ENCODE results near the gene S100A8.
"Not testable (repeated sequence)": the region's sequence is repeated elsewhere in the genome, so short reads cannot be mapped to it uniquely, and the experiment has no call there.

The S100A8 gene

DNA sequence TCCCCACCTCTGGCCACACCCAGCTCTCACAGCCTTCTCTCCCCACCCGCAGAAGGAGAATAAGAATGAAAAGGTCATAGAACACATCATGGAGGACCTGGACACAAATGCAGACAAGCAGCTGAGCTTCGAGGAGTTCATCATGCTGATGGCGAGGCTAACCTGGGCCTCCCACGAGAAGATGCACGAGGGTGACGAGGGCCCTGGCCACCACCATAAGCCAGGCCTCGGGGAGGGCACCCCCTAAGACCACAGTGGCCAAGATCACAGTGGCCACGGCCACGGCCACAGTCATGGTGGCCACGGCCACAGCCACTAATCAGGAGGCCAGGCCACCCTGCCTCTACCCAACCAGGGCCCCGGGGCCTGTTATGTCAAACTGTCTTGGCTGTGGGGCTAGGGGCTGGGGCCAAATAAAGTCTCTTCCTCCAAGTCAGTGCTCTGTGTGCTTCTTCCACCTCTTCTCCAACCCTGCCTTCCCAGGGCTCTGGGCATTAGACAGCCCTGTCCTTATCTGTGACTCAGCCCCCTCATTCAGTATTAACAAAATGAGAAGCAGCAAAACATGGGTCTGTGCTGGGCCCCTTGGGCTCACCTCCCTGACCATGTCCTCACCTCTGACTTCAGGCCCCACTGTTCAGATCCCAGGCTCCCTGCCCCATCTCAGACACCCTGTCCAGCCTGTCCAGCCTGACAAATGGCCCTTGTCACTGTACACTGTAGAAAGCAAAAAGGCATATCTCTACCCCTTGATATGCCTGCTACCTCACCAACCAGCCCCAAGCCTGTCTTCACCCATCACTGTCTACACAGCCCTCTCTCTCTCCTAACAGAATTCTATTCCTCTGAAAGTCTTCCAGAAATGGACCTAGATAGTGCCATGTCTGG is 30.0 kb downstream of the S100A8 start:
- no peak for DNase-seq

DNA sequence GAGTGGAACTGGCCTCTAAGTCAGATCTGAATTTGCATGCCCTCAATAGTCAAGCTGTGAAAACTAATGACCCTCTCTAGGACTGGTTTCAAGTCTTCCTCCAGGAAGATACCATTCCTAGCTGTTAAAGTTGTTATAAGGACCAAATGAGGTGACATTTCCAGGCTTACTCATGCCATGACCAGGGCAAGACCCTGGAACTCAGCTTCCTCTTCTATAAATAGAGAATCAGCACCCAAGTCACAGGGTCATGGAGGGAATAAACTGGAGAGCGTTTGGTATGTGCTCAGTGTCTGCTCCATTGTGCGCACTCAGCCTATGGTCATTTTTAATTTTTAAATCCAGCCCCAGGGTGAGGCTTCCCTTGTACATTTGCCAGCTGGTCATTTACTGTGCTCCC is 30.7 kb downstream of the S100A8 start:
- no peak for DNase-seq

DNA sequence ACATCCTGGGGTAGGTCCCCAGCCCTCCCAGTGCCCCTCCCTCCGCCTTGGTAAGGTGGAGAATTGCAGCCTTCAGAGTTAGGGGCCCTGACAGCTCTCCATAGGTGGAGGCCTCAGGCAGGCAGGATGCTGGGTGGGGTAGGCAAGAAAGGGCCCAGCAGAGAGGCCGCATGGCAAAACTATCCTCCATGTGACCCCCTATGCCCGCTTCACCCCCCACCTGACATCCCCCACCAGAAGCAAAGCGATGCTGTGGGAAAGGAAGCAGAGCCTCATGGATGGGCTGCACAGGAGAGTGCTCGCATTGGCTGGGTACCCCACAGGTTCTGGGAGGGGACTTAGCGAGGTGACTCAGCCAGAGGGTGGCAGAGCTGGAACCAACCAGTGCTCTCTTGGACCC is 31.6 kb downstream of the S100A8 start:
- DNase-seq, result no peak

DNA sequence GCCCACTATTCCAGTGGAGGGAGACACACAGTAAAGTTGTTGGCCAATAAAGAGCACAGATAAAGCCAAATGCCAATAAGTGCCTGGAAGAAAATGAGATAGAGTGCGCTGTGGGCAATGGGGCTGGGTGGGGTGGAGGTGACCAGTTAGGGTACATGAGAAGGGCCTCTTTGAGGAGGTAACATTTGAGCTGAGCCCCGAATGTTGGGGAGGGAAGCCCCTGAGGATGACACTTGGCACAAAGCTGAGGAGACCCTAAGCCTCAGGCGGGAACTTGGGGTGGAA is 32.2 kb downstream of the S100A8 start:
- no peak for DNase-seq

DNA sequence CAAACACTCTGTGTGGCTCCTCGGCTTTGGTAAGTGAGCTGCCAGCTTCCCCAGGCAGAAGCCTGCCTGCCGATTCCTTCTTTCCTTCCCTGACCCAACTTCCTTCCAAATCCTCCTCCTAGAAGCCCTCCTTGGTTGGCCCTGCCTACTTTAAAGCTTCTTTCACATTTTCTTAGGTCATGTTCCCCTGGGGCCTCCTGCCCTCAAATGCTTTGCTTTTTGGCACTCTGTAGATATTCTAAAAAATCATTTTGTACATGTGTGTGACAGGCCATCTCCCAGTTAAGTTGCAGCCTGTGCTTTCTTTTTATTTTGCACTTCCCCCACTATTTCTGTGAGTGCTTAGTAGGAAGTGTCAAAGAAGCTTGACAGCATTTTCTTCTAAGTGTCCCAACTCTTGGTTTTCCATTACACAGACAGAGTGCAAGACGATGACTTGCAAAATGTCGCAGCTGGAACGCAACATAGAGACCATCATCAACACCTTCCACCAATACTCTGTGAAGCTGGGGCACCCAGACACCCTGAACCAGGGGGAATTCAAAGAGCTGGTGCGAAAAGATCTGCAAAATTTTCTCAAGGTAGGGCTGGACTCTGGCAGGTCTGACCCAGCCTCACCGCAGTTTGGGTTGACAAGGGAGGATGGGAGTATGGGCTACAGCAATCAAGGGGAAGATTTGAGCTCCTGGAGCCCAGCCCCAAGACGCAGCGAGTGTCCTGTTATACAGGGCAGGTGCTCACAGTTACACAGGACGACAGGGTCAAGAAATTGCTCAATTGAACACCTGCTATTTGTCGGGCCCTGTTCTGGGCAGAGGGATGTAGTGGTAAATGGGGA is 32.8 kb downstream of the S100A8 start, which contains the start of gene S100A9:
Gene S100A9, plus strand, starts transcription at position 2 of the 838 bp plus-strand sequence. Its CDS starts 430 bp downstream, at position 432.
- no peak for DNase-seq

DNA sequence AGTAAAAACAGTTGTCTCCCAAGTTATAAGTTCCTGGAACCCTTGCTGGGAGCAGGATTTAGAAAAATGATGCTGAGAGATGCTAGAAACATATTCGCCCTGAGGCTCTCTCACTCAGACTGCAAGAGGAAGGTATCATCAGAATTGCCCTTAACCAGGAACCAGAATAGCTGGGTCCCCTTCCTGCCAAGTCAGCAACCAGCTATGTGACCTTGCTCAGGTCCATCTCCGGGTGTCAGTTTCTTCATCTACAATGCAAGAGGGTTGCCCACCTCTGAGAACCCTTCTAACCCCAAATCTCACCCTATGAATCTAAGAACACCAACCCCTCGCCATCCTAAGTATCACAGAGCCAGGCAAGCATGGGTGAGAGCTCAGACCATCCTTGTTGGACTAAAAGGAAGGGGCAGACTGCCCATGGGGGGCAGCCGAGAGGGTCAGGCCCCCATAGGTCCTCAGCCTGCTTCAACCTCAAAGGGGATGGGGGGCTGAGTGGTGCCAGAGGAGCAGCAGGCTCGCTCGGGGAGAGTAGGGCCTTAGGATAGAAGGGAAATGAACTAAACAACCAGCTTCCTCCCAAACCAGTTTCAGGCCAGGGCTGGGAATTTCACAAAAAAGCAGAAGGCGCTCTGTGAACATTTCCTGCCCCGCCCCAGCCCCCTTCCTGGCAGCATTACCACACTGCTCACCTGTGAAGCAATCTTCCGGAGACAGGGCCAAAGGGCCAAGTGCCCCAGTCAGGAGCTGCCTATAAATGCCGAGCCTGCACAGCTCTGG is 33.6 kb downstream of the S100A8 start:
- peak; percentile 35 for DNase-seq

DNA sequence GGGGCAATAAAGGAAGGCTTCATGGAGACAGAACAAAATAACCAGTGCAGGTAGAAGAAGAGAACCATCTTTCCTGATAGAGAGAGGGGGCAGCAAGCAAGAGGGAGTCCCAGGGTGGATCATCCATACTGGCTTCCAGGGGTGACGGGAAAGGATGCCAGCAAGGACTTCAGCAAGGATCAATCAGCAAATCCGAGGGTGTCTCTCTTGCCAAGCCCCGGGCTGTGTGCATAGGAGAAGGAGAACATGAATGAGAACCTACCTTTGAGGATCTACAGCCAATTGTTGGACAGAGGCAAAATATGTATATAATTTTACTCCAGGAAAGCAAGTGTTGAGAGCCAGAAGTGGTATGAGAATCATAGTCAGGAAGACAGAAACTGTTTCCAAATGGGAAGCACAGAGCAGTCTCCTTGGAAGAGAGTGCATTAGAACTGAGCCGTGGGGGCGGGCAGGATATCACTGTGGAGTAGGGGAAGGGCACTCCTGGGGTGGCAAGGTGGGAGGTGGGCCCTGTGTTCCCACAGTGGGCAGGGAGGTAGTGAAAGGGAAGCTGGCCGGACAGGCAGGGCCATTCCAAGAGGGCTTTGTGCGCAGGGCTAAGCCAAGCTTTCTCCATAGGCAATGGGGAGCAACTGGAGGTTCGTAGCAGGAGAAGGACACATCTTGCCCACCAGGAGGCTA is 34.3 kb downstream of the S100A8 start:
- DNase-seq, result no peak

DNA sequence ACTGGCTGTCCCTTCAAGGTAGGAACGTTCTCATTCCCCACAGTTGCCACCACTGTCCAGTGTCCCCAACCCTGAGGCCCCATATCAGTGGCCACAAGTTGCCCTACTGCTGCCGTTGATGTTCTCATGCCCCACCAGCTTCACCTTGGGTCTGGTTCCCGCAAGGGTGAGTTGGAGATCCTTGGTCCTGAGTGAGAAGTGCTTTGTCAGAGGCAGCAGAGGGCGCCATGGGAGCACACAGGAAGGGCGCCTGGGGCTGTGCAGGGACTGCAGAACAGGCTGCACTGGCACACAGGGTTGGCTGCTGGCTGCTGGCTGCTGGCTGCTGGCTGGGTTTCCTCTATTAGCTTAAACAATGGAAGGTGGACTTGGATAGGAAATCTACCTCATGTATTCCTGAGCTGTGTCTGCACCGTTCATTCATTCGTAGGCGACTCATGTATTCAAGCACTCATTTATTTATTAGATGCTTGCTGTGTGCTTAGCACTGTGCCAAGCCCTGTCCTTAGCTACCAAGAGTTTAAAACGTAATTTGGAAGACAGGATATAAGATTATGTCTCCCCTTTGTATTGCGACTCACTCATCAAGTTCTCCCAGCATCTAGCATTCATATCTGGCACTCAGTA is 35.3 kb downstream of the S100A8 start:
- DNase-seq, result peak; percentile 42

DNA sequence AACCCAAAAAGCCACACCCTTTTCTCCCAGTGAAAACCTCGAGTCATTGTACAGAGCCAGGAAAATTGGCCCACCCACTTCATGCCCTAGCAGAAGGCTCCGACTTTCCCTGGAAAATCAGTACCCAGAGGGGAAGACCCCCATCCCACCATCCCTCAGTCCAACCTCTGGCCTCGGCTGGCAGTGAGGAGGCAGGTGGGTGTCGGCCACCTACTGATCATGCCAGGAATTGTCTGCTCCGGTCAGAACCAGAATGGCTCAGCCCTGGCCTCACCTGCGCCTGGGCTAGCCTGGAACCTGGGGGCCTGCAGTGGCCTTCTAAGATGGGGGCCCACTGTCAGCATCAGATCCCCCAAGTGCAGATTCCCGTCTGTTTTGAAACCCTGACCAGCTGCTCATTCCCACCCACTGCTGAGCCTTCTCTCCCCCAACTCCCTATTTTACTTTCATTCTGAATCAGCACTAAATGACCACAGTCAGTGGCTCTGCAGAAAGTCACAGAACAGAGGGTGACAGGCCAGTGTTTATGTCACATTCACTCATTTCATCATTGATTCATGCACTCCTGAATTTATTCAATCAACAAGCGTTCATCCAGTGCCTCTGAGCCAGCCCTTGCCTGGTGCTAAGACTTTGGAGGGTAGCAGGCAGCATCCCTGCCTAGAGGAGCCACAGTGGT is 36.2 kb downstream of the S100A8 start:
- DNase-seq, result no peak

DNA sequence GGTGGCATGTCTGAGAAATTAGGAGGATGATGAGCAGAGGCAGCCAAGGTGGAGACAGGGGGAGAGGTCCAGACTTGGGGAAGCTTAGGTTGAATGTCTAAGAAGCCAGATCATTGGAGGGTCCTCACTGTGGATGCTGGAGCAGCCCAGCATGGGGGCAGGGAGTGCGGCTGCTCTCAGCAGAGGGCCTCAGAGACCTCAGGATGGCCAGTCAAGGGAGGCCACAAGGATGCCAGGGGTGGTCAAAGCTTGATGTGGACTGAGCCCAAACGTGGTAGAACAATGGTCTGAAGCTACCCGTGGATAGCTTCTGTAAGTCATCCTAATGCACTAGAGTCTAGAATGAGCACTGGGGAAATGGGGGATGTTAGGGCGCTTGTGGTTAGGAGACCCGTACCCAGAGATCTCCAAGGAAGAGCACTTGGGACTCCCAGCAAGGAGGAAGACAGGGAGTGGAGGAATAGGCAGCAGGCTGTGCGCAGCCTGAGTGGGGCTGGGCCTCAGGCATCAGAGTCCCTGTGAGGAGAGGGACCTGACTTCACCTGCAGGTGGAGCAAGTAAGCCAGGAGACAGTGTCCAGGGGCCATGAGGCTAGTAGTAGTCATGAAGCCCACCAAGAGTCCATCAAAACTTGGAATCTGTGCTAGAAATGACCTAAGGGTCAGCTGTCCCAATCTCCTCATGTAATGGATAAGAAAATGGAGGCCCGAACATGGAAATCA is 37.5 kb downstream of the S100A8 start:
- DNase-seq, result no peak

DNA sequence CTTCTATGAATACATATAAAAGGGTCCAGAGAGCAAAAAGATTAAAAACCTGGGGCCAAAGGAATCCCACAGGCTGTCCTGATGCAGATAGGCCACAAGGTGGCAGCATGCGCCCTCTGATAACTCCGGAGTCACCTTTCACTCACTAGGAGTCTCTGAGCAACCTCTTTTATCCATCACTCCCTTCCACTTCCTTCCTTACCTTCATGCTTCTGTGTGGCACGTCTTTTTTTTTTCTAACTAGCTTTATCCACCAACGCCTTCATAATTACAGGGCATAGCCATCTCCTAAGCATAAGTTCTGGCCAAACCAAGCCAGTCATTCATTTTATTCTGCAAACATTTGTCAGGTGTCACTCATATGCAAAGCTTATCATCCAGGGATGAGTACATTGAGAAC is 38.4 kb downstream of the S100A8 start:
- DNase-seq, result peak; percentile 73

DNA sequence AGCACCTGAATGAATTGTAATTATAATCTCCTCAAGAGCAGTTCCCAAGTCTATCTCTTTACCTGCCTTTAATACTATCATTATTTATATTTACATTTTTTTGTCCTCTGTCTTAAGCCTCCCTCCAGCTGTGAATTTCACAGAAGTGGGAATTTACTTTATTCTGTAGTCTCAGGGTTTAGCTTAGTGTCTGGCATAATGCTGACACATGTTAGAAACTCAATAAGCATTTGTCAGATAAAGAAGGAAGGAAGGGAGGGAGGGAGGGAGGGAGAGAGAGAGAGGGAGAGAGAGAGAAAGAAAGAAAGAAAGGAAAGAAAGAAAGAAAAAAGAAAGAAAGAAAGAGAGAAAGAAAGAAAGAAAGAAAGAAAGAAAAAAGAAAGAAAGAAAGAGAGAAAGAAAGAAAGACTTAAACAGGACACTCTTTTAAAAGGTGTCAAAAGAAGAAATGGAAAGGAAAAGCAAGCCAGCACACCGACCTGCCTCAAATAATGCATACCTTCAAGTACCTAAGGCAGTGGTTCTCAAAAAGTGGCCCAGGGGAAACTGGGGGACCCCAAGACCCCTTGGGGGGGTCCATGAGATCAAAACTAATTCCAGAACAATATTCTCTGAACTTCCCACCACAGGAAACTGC is 40.4 kb downstream of the S100A8 start:
- DNase-seq, result no peak

DNA sequence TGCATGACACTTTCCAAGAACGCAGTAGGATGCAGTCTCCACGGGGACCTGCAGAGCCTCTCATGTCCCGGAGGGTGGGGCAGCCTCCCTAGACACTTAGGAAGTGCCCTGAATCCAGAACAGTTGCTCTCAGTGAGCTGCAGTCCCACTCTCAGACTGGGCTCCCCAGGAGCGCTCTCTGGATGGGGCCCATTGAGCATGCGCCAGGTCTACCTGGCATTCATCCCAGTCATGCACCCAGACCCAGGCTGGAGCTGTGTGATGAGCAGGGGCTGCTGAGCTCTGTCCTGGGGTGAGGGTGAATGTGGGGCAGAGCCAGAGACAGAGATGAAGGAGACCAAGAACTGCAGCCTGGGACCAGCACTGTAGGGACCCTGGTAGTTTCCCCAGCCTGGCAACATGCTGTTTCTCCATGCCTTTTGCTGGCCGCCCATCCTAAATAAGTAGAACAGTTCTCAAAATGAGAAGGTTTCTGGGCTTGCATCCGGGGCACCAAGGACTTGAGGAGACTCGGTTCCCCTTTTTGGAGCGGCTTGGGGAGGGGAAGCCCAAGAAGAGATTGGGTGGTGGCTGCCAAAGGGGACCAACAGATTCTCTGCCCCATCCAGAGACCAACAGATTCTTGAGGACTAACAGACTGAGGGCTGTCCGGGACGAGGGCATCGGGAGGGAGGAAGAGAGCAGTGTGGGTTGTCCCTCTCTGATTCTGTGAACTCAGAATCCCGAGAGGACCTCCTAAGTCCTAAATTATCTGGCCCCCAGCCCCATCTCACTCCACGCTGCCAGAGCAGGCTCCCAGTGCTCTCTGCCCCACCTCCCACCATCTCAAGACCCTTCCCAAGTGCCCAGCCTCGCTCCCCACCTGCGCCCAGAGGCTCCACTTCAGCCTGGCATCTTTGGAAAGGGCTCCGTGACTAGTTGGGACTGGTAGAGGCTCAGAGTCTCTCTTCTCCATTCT is 41.2 kb downstream of the S100A8 start:
- DNase-seq, result no peak

DNA sequence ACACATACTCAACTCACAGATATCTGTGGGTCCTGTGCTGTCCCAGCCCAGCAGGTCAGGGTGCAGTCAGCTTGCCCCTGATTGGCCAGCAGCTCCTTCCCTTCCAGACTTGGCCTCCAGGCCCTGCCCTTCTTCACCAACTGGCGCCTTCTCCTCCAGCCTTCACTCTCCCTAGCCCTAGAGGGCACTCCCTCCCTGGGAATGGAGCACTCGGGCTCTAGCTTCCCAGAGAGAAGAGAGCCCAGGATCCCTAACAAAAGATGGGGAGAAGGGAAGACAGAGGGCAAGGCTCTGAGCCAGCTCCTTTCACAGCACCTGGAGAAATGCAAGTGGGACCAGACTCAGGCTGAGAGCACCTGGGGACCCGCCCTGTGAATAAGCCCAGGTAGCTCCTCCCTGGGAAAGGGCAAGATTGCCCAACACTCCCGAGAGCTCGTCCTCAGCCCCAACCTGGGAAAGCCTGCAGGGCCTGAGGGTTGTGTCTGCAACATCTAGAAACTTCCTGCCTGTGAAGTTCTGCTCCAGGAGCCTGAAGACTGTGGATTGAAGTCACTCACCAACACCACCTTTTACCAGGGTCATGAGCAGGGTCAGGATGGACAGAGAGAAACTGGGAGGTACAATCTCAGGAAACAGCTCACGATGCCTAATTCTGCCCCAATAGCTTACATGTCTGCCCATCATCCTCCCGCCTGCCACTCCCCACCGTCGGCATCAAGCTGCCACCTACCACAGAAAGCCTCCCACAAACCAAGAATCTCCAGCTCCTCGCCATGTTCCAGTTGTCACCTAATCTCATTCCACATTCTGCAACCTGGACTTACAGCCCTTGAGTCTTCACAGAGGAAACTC is 42.1 kb downstream of the S100A8 start, which contains the start of gene PGLYRP4:
Gene PGLYRP4, minus strand, starts transcription at position 331 of the 852 bp plus-strand sequence. CDS start 909 bp downstream, outside the sequence.
- no peak for DNase-seq

DNA sequence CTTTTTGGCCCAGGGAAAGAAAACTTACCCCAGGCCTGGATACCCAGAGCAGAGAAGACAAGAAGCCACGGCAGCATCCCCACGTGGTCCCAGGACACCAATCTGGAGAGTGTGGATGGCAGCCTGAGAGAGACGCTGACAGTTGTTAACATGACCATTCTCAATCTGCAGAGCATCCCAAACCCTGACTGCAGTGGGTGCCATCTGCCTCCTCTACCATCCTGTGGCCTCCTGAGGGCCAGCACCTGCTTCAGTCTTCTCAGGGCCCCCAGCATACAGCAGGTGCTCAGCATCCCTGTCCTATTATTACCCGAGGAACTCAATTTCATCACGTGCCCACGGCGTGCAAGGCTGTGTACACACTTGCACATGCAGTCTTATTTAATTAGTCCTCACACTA is 43.0 kb downstream of the S100A8 start:
- DNase-seq, result no peak

DNA sequence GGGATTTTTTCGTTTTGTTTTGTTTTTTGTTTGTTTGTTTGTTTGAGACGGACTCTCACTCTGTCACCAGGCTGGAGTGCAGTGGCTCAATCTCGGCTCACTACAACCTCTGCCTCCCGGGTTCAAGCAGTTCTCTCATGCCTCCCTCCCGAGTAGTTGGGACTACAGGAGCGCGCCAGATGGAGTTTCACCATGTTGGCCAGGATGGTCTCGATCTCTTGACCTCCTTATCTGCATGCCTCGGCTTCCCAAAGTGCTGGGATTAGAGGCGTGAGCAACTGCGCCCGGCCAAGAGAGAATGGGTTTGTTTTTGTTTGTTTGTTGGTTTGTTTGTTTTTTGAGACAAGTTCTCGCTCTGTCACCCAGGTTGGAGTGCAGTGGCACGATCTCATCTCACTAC is 43.8 kb downstream of the S100A8 start:
- DNase-seq, result not testable (repeated sequence)

DNA sequence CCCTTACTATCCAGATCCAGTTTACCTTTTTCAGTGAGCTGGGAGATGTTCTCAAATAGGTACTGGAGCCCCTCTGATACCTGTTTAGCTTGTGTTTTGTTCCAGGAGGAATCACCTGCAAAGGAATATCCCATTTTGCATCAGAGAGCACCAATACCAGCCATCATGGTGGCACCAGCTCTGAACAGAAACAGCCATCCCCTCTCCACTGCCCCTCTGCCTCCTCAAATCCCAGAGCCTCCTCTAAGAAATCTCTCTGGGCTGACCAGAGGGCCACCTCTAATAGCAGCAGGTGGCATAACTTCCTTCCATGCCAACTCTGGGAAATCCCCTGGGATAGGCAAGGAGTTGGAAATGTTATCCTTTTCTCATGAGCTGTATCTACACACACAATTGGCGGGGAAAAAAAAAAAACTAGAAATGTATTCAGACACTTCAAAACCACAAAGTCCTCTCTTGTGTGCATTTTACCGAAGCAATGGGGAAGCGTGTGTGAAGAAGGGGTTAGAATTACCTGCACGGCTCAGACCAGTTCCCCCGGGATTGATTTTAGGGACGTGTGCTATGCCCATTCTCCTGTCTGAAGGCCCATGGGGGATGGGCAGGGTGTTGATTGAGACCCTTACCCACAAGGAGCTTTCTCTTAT is 44.7 kb downstream of the S100A8 start:
- no peak for DNase-seq
